HEK293 (cell line): ENCODE results near the gene KIAA1755.

Experiments
- CTCF ChIA-PET: fragments of 350-600 bp; formaldehyde crosslinking; extraction: SDS; loops from one replicate; lab custom pipeline; 2021; ENCODE audit warnings: antibody characterized with exemption; lab: Yijun Ruan, JAX
- POLR2A ChIA-PET: fragments of 300-600 bp; formaldehyde crosslinking; extraction: SDS; loops from one replicate; lab custom pipeline; 2020; ENCODE audit warnings: antibody characterized with exemption, inconsistent platforms; lab: Yijun Ruan, JAX
- H3K27ac ChIP-seq: fragments of 200-500 bp; sonication (Bioruptor generic); 2 replicates; pipeline ENCODE4 v1.5.1; 2014; ENCODE audit warnings: low read depth, low read length, control low read depth, inconsistent platforms; ENCODE audit errors: extremely low read depth
- H3K36me3 ChIP-seq, 2 experiments: fragments of 200-500 bp in 1 of 2; sonication (Bioruptor generic) in 1 of 2; 1 replicate in 1 of 2; 2 replicates in 1 of 2; pipeline ENCODE4 v1.5.1; 2014 to 2017; ENCODE audit warnings: inconsistent platforms in 2 of 2, low read length in 2 of 2; ENCODE audit not compliant: control insufficient read depth in 2 of 2, insufficient read depth in 1 of 2
- H3K4me1 ChIP-seq: fragments of 200-500 bp; sonication (Bioruptor generic); 2 replicates; pipeline ENCODE4 v1.5.1; 2014; ENCODE audit warnings: mild to moderate bottlenecking, low read length, inconsistent platforms; ENCODE audit not compliant: control insufficient read depth, insufficient read depth
- H3K4me3 ChIP-seq: 2 replicates; pipeline ENCODE4 v1.5.1; 2011; ENCODE audit warnings: low read depth, mild to moderate bottlenecking, control low read depth, low read length, moderate library complexity
- H3K9me3 ChIP-seq: fragments of 200-500 bp; sonication (Bioruptor generic); 2 replicates; pipeline ENCODE4 v1.5.1; 2014; ENCODE audit warnings: low read depth, low read length, inconsistent platforms; ENCODE audit not compliant: control insufficient read depth, insufficient read depth
- EGR2 ChIP-seq: fragments of 450-650 bp; formaldehyde crosslinking; IDR thresholded peaks from 2 replicates; pipeline ENCODE4 v1.5.1; 2016; ENCODE audit warnings: low read depth, missing biosample characterization, missing genetic modification characterization
- KLF16 ChIP-seq: fragments of 450-650 bp; formaldehyde crosslinking; IDR thresholded peaks from 2 replicates; pipeline ENCODE4 v1.5.1; 2017; ENCODE audit warnings: missing biosample characterization, missing genetic modification characterization
- SP3 ChIP-seq: fragments of 450-650 bp; formaldehyde crosslinking; IDR thresholded peaks from 2 replicates; pipeline ENCODE4 v1.5.1; 2016; ENCODE audit warnings: missing biosample characterization, missing genetic modification characterization
- ZFHX2 ChIP-seq: fragments of 450-650 bp; formaldehyde crosslinking; conservative IDR thresholded peaks from 2 replicates; pipeline ENCODE4 v1.5.1; 2016; ENCODE audit warnings: missing biosample characterization, missing genetic modification characterization
- ZIC2 ChIP-seq: fragments of 450-650 bp; formaldehyde crosslinking; IDR thresholded peaks from 2 replicates; pipeline ENCODE4 v1.5.1; 2016; ENCODE audit warnings: missing biosample characterization, missing genetic modification characterization
- ZNF112 ChIP-seq: fragments of 450-650 bp; formaldehyde crosslinking; IDR thresholded peaks from 2 replicates; pipeline ENCODE4 v1.5.0; 2017; ENCODE audit warnings: missing biosample characterization, missing genetic modification characterization
- ZNF148 ChIP-seq: fragments of 450-650 bp; formaldehyde crosslinking; IDR thresholded peaks from 2 replicates; pipeline ENCODE4 v1.5.0; 2017; ENCODE audit warnings: missing biosample characterization, missing genetic modification characterization, borderline replicate concordance
- ZNF175 ChIP-seq: fragments of 450-650 bp; formaldehyde crosslinking; IDR thresholded peaks from 2 replicates; pipeline ENCODE4 v1.5.1; 2016; ENCODE audit warnings: missing biosample characterization, missing genetic modification characterization
- ZNF221 ChIP-seq: fragments of 450-650 bp; formaldehyde crosslinking; IDR thresholded peaks from 2 replicates; pipeline ENCODE4 v1.5.1; 2017; ENCODE audit warnings: missing biosample characterization, missing genetic modification characterization, borderline replicate concordance
- ZNF280C ChIP-seq: fragments of 450-650 bp; formaldehyde crosslinking; IDR thresholded peaks from 2 replicates; pipeline ENCODE4 v1.5.1; 2016; ENCODE audit warnings: missing biosample characterization, missing genetic modification characterization
- ZNF37A ChIP-seq: fragments of 450-650 bp; IDR thresholded peaks from 2 replicates; pipeline ENCODE4 v1.5.1; 2018; ENCODE audit warnings: missing biosample characterization, missing genetic modification characterization
- ZNF48 ChIP-seq: fragments of 450-650 bp; formaldehyde crosslinking; IDR thresholded peaks from 2 replicates; pipeline ENCODE4 v1.5.1; 2016; ENCODE audit warnings: missing biosample characterization, missing genetic modification characterization
- ZNF529 ChIP-seq: fragments of 450-650 bp; formaldehyde crosslinking; IDR thresholded peaks from 2 replicates; pipeline ENCODE4 v1.5.1; 2017; ENCODE audit warnings: missing genetic modification characterization, missing biosample characterization; ENCODE audit not compliant: insufficient replicate concordance
- ZNF645 ChIP-seq: fragments of 450-650 bp; formaldehyde crosslinking; IDR thresholded peaks from 2 replicates; pipeline ENCODE4; 2016; ENCODE audit warnings: missing biosample characterization, missing genetic modification characterization
- ZNF747 ChIP-seq: fragments of 450-650 bp; formaldehyde crosslinking; IDR thresholded peaks from 2 replicates; pipeline ENCODE4 v1.5.1; 2016; ENCODE audit warnings: missing biosample characterization, missing genetic modification characterization
- ZNF776 ChIP-seq: fragments of 450-650 bp; formaldehyde crosslinking; IDR thresholded peaks from 2 replicates; pipeline ENCODE4 v1.5.0; 2017; ENCODE audit warnings: missing biosample characterization, missing genetic modification characterization, borderline replicate concordance
- ZNF843 ChIP-seq: fragments of 450-650 bp; formaldehyde crosslinking; IDR thresholded peaks from 2 replicates; pipeline ENCODE4 v1.5.1; 2016; ENCODE audit warnings: missing biosample characterization, missing genetic modification characterization

Gene KIAA1755

GRCh38 chr20:38247166-38247509 lies 13.4 kb downstream of the KIAA1755 start:
- ChIA-PET POLR2A (no interaction called here), CTCF (no interaction called here)
- no peaks in the 10 kb centered on the region for H3K36me3 ChIP-seq
- no peak overlapping the region for H3K4me3 ChIP-seq
- TF ChIP-seq KLF16 (tag by site-specific recombination) (no peak), ZNF280C (no peak), ZNF221 (tag by site-specific recombination) (no peak), ZNF747 (tag by site-specific recombination) (no peak), ZNF175 (tag by site-specific recombination) (no peak), ZNF148 (tag by site-specific recombination) (no peak), ZNF776 (no peak), ZNF645 (no peak)
- no peaks in the 10 kb centered on the region for H3K9me3 ChIP-seq
- H3K27ac ChIP-seq: no peak overlapping the region
- H3K4me1 ChIP-seq: no peaks in the 10 kb centered on the region

DNA sequence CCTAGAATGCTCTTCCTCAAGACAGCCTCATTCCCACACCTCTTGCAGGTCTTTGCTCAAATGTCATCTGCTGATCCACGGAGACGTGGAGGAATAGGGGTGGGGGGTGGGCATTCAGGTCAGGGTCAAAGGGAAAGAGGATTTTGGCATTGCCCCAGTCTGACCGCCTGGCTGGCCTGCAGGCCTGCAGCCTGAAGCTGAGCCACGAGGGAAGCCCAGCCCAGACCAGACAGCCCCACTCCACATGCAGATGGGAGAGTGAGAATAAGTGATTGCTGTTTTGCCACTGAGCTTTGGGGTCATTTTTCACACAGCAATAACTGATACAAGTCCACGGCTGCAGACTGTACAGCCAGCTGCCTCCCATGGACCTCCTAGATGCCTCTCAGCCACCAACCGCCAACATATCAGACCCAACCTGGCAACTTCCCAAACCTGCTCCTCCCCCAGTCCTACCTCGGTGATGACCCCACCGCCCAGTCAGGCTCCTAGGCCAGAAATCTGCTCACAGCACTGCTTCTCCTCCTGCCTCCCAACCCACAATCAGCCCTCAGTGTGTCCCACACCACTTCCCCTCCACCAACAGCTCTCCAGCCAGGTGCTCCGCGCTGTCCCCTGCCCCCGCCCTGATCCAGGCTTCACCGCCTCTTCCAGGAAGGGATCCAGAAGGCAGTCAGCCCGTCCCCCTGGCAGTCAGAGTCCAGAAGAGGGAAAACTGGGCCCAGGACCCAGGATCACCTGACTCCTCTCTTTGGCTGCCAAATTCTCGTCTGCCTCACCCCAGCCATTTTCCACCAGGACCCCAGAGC lies 14.0 kb downstream of the KIAA1755 start:
- CTCF ChIA-PET: no interaction called here
- peak; percentile 45; the same call in 1 of the 2 replicates for TF ChIP-seq ZFHX2 (tag by site-specific recombination)
- TF ChIP-seq ZIC2: no peak
- no peak for TF ChIP-seq ZNF843 (tag by site-specific recombination)
- TF ChIP-seq ZNF280C: no peak
- TF ChIP-seq SP3 (tag by site-specific recombination): no peak
- no peak for TF ChIP-seq ZNF529 (tag by site-specific recombination)
- 0 out of 2 replicates have a peak, but pooled peaks have one; percentile 34 for TF ChIP-seq EGR2 (tag by site-specific recombination)
- no peak for TF ChIP-seq ZNF37A
- TF ChIP-seq ZNF48 (tag by site-specific recombination): no peak
- TF ChIP-seq ZNF112 (tag by site-specific recombination): no peak
- no peak overlapping the region for H3K27ac ChIP-seq

More for the DNA sequence above, 14.0 kb downstream of the KIAA1755 start:
- POLR2A ChIA-PET: no interaction called here
- Histone ChIP-seq H3K9me3 (no peaks in the 10 kb centered on the region), H3K4me3 (no peak overlapping the region), H3K4me1 (no peaks in the 10 kb centered on the region), H3K36me3 (no peaks in the 10 kb centered on the region)
